CD4-positive, alpha-beta T cell treated with Interferon gamma for 1 hour (primary cell): Measurements from ENCODE around the gene ACADL.

ENCODE experiments used
- DNase-seq: peaks from one replicate; pipeline ENCODE4 v3.0.0-alpha.2; 2020

Gene ACADL

GRCh38 chr2:210224941-210225672, at the start of gene ACADL:
TSS of gene ACADL (minus strand) at chr2:210225447. CDS start at chr2:210225263, 184 bp downstream.
- DNase-seq: no peak

- DNase-seq: no peak
Measured at GRCh38 chr2:210271300-210271699, 46.1 kb upstream of the ACADL start.

- no peak for DNase-seq
Measured at GRCh38 chr2:210269148-210269547, 43.9 kb upstream of the ACADL start.

- no peak for DNase-seq
Measured at GRCh38 chr2:210268281-210268680, 43.0 kb upstream of the ACADL start.

- no peak for DNase-seq
Measured at GRCh38 chr2:210267698-210268097, 42.5 kb upstream of the ACADL start.

- no peak for DNase-seq
Measured at GRCh38 chr2:210264282-210264681, 39.0 kb upstream of the ACADL start.

- DNase-seq: no peak
Measured at GRCh38 chr2:210263841-210264240, 38.6 kb upstream of the ACADL start.

GRCh38 chr2:210262036-210262435, 36.8 kb upstream of the ACADL start:
- DNase-seq: no peak

- DNase-seq: no peak
Measured at GRCh38 chr2:210259687-210260086, 34.4 kb upstream of the ACADL start.

- no peak for DNase-seq
Measured at GRCh38 chr2:210252699-210253606, 27.7 kb upstream of the ACADL start.

- no peak for DNase-seq
Measured at GRCh38 chr2:210250622-210251021, 25.4 kb upstream of the ACADL start.

GRCh38 chr2:210233487-210233886, 8.2 kb upstream of the ACADL start:
- DNase-seq: no peak

- DNase-seq: no peak
Measured at GRCh38 chr2:210230984-210231383, 5.7 kb upstream of the ACADL start.

- DNase-seq: no peak
Measured at GRCh38 chr2:210230518-210230917, 5.3 kb upstream of the ACADL start.

GRCh38 chr2:210228586-210228985, 3.3 kb upstream of the ACADL start:
- DNase-seq: no peak

GRCh38 chr2:210227290-210228088, 2.2 kb upstream of the ACADL start:
- DNase-seq: no peak

- no peak for DNase-seq
Measured at GRCh38 chr2:210226223-210226622, 976 bp upstream of the ACADL start.

- DNase-seq: no peak
Measured at GRCh38 chr2:210224591-210224940, 681 bp downstream of the ACADL start.

GRCh38 chr2:210215120-210215519, 10.1 kb downstream of the ACADL start:
- DNase-seq: no peak

- no peak for DNase-seq
Measured at GRCh38 chr2:210210185-210210584, 15.1 kb downstream of the ACADL start.

- DNase-seq: no peak
Measured at GRCh38 chr2:210207929-210208328, 17.3 kb downstream of the ACADL start.

- no peak for DNase-seq
Measured at GRCh38 chr2:210203558-210203957, 21.7 kb downstream of the ACADL start.

- no peak for DNase-seq
Measured at GRCh38 chr2:210203147-210203546, 22.1 kb downstream of the ACADL start.
